Measurements from ENCODE around the gene EXOSC5. TPM values are rescaled to one million over a fixed set of nuclear protein-coding genes. Genes with fewer than 3 reads are reported as not detected.
A peak's percentile ranks its signal among the peaks of the same experiment; 100 is the strongest.

Gene EXOSC5
- polyA plus RNA-seq, 1 of the 3 experiments (the other 2 are of a cell fraction), result 74.1 TPM

- Histone ChIP-seq H3K79me2 (ENCODE audit: insufficient read depth) (peaks cover 2% of the 10 kb centered on the region; the same call in 1 of the 2 replicates), H3K9me3 (no peaks in the 10 kb centered on the region), H3F3A (replicated peaks; ENCODE audit: insufficient read depth) (peaks cover 32% of the 10 kb centered on the region), H3K9me2 (no peaks in the 10 kb centered on the region), H3K9ac (no peak overlapping the region), H3K36me3 (replicated peaks in 1 of 2; ENCODE audit: control insufficient read depth in 1 of 2, insufficient read depth in 2 of 2, low read length in 1 of 2) (no peaks in the 10 kb centered on the region), H3K27me3 (ENCODE audit: insufficient read depth) (no peaks in the 10 kb centered on the region), H3K27ac (ENCODE audit: low read depth in 2 of 2, low read length in 1 of 2) (no peak overlapping the region), H3K4me2 (no peak overlapping the region), H2AFZ (ENCODE audit: low read depth) (no peak overlapping the region), H4K20me1 (ENCODE audit: insufficient read depth) (peaks cover 15% of the 10 kb centered on the region; the same call in 1 of the 2 replicates), H3K4me3 (ENCODE audit: low read depth in 2 of 2, low read length in 1 of 2) (no peak overlapping the region), H3K4me1 (ENCODE audit: control insufficient read depth in 1 of 2, insufficient read depth in 2 of 2, low read depth in 1 of 2, low read length in 1 of 2) (peaks cover 6 to 8% of the 10 kb centered on the region in 2 experiments; a peak in 3 of 4 replicates)
- ChIA-PET POLR2A (interaction anchor here (0.7 kb wide), 1 partner anchor 15 kb away, joined by 3 read pairs; no protein-coding TSS in a partner anchor), CTCF (interaction anchor here (0.6 to 1.0 kb wide), 2 partner anchors 11 to 142 kb away, joined by 3 read pairs; no protein-coding TSS in a partner anchor)
- TF ChIP-seq REST (IDR thresholded peaks at IDR 0.05; ENCODE audit: low read depth, low read length) (no peak), CTCF (IDR thresholded peaks at IDR 0.05) (no peak), TCF12 (IDR thresholded peaks at IDR 0.05) (no peak), POLR2AphosphoS5 (IDR thresholded peaks at IDR 0.05; ENCODE audit: low read depth, low read length) (no peak), USF2 (IDR thresholded peaks at IDR 0.05; ENCODE audit: borderline replicate concordance, low read depth, low read length) (no peak), MEF2A (IDR thresholded peaks at IDR 0.05; ENCODE audit: borderline replicate concordance, low read depth) (no peak), SIN3A (IDR thresholded peaks at IDR 0.05; ENCODE audit: borderline replicate concordance, low read depth, low read length) (no peak), IRF3 (IDR thresholded peaks at IDR 0.05; ENCODE audit: low read depth, low read length) (no peak), EZH2phosphoT487 (IDR thresholded peaks at IDR 0.05; ENCODE audit: borderline replicate concordance, low read depth) (no peak), ELF1 (IDR thresholded peaks at IDR 0.05) (no peak), MAX (IDR thresholded peaks at IDR 0.05; ENCODE audit: low read depth) (no peak), TAF1 (IDR thresholded peaks at IDR 0.05; ENCODE audit: borderline replicate concordance, low read depth, low read length) (no peak), GATA2 (CRISPR knock-in tag; IDR thresholded peaks at IDR 0.05) (no peak), USF1 (IDR thresholded peaks at IDR 0.05; ENCODE audit: borderline replicate concordance, low read depth) (no peak), RCOR1 (IDR thresholded peaks at IDR 0.05; ENCODE audit: low read length) (no peak), FOXJ3 (CRISPR knock-in tag; IDR thresholded peaks at IDR 0.05) (no peak), SMC3 (IDR thresholded peaks at IDR 0.05; ENCODE audit: low read depth, low read length) (no peak)
- 79% methylated on average over 9 of the region's 9 CpGs for WGBS (ENCODE audit: low lambda C conversion rate)
- peak; percentile 71 for DNase-seq
Measured at GRCh38 chr19:41377977-41378709, 19.0 kb downstream of the EXOSC5 start.

Data from SK-N-SH (cell line).